GM12864 (cell line): ENCODE measurements around the gene TAB2.

Experiments
- DNase-seq: peaks from one replicate; pipeline ENCODE4 v3.0.0-alpha.2; 2011; ENCODE audit warnings: low read depth
- H3K4me3 ChIP-seq: 2 replicates; pipeline ENCODE4 v1.5.1; 2011; ENCODE audit warnings: mild to moderate bottlenecking, low read depth, low read length, control low read depth
- TF ChIP-seq, protein P1 (sequence below): IDR thresholded peaks from 2 replicates; pipeline ENCODE4 v1.5.1; 2011; ENCODE audit warnings: low read depth, mild to moderate bottlenecking, moderate library complexity, low read length, control low read depth, inconsistent platforms; ENCODE audit errors: missing control alignments

Gene TAB2

DNA sequence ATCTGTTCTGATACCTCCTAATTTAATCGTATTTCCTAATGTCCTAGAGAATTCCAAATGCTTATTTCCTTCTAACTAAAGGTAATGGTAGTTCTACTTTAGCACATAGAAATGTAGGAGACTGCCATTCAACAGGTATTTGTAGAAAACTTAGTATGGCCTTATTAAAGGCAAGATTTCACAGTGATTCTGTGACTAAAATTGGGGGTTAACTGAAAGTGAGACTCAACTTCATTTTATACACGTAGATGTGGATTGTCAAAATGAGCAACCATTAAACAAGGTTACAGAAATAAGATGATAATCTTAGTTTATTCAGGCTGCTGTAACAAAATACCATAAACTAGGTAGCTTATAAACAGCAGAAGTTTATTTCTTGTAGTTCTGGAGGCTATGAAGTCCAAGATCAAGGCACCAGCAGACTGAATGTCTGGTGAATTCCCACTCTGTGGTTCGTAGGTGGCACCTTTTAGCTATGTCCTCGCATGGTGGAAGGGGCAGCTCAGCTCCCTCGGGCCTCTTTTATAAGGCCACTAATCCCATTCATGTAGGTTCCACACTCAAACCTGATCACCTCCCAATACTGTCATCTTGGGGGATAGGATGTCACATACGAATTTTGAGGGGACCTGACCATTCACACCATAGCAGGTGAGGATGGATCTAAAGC lies 38.7 kb downstream of the TAB2 start:
- DNase-seq, result no peak
- TF ChIP-seq, protein P1, sequence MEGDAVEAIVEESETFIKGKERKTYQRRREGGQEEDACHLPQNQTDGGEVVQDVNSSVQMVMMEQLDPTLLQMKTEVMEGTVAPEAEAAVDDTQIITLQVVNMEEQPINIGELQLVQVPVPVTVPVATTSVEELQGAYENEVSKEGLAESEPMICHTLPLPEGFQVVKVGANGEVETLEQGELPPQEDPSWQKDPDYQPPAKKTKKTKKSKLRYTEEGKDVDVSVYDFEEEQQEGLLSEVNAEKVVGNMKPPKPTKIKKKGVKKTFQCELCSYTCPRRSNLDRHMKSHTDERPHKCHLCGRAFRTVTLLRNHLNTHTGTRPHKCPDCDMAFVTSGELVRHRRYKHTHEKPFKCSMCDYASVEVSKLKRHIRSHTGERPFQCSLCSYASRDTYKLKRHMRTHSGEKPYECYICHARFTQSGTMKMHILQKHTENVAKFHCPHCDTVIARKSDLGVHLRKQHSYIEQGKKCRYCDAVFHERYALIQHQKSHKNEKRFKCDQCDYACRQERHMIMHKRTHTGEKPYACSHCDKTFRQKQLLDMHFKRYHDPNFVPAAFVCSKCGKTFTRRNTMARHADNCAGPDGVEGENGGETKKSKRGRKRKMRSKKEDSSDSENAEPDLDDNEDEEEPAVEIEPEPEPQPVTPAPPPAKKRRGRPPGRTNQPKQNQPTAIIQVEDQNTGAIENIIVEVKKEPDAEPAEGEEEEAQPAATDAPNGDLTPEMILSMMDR, result no peak
- H3K4me3 ChIP-seq, result no peak overlapping the region

DNA sequence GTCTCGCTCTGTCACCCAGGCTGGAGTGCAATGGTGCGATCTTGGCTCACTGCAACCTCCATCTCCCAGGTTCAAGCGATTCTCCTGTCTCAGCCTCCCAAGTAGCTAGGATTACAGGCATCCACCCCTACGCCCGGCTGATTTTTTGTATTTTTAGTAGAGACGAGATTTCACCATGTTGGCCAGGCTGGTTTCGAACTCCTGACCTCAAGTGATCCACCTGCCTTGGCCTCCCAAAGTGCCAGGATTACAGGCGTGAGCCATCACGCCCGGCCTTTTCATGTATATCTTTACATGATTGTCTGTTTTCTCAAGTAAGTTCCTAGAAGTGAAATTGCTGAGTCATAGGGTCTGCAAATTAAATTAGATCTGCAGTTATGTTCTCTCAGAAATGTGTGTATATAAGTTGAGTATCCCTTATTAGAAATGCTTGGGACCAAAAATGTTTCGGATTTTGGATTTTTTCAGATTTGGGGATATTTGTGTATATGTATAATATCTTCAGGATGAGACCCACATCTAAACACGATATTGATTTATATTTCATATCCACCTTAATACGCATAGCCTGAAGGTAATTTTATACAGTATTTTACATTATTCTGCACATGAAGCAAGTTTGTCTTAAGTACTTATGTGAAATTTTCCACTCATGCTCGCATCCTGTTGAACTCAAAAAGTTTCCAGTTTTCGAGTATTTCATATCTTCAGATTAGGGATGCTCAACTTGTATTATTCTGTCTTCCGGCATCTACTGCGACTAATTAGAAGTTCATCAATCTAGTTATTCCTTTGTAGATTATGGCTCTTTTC lies 40.4 kb downstream of the TAB2 start:
- no peak for DNase-seq
- TF ChIP-seq, protein P1, result no peak
- H3K4me3 ChIP-seq, result no peak overlapping the region

DNA sequence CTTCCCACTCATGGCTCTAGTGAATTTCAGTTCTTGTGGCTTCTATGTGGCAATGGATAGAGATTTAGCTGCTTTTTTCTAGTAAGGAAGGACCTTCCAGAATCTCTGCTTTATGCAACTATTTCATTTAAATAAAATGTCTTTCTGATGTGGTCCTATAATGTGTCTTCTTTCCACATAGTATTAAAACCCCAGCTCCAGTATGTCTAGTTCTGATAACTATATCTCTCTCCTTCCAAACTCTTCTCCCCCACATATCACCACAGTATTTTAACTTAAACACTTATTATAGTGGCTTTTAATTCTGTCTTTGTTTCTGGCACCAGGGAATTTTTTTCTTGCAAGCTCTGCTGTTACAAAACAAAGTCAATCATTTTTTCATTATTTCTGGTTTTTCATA lies 41.9 kb downstream of the TAB2 start:
- no peak overlapping the region for H3K4me3 ChIP-seq
- TF ChIP-seq, protein P1, result no peak
- no peak for DNase-seq

DNA sequence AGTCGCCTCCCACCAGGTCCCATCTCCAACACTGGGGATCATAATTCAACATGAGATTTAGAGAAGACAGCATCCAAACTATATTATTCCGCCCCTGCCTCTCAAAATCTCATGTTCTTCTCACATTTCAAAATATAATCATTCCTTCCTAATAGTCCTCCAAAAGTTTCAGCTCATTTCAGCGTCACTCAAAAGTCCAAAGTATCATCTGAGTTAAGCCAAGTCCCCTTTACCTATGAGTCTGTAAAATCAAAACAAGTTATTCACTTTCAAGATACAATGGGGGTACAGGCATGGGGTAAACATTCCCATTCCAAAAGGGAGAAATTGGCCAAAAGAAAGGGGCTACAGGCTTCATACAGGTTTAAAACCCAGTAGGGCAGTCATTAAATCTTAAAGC lies 43.0 kb downstream of the TAB2 start:
- TF ChIP-seq, protein P1, result no peak
- DNase-seq, result no peak
- no peak overlapping the region for H3K4me3 ChIP-seq

DNA sequence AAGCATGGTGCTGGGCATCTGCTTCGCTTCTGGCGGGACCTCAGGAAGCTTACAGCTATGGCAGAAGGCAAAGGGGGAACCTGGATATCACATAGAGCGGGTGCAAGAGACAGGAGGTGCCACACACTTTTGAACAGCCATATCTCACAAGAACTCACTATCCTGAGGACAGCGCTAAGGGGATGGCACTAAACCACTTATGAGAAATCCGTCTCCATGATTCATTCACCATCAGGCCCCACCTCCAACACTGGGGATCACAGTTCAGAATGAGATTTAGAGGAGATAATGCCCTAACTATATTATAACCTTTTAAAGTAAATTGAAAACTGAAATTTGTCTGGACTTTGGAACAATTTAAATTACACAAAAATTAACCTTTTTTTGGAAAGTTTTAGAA lies 44.8 kb downstream of the TAB2 start:
- no peak overlapping the region for H3K4me3 ChIP-seq
- no peak for DNase-seq
- TF ChIP-seq, protein P1, result no peak

DNA sequence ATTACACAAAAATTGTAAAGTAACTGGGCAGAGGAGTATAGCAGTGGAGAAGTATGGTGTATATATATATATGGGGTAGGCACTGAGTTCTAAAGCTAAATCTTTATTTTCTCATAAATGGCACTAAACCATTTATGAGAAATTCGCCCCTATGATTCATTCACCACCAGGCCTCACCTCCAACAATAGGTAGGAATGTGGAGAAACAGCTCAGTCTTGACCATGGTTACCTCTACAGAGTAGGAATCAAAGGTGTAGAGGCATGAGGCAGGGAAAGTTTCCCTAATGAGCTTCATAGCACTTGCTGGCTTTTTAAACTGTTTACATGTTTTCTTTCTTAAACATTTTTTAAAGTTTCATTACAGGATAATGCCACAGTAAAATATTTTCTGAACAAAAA lies 45.6 kb downstream of the TAB2 start:
- TF ChIP-seq, protein P1, result no peak
- no peak for DNase-seq
- no peak overlapping the region for H3K4me3 ChIP-seq
